Neural cell (in vitro differentiated cells): ENCODE data around the gene FBXO30. TPM values are rescaled to one million over a fixed set of nuclear protein-coding genes. Genes with fewer than 3 reads are reported as not detected.

Experiments
- H2AFZ ChIP-seq: fragments of 200-600, 300-800 bp; sonication (generic), shearing (Covaris generic); 2 replicates; pipeline ENCODE4 v1.6.0; 2014; ENCODE audit warnings: low read depth, mild to moderate bottlenecking, antibody characterized with exemption, low read length, moderate library complexity
- H3F3A ChIP-seq: fragments of 200-600 bp; shearing (Covaris generic); 2 replicates; pipeline ENCODE4 v1.6.1; 2016; ENCODE audit warnings: mild to moderate bottlenecking, moderate library complexity, mixed read lengths, antibody characterized with exemption, low read length; ENCODE audit not compliant: insufficient read depth, poor library complexity, severe bottlenecking
- H3K27ac ChIP-seq: fragments of 200-600, 300-800 bp; sonication (generic), shearing (Covaris generic); 2 replicates; pipeline ENCODE4 v1.5.1; 2014; ENCODE audit warnings: mild to moderate bottlenecking, low read length, moderate library complexity
- H3K27me3 ChIP-seq: fragments of 300-800, 200-600 bp; sonication (generic), shearing (Covaris generic); 2 replicates; pipeline ENCODE4 v1.6.0; 2014; ENCODE audit warnings: mild to moderate bottlenecking, low read depth, low read length, moderate library complexity; ENCODE audit not compliant: insufficient read depth
- H3K36me3 ChIP-seq: fragments of 300-800, 200-600 bp; sonication (generic), shearing (Covaris generic); 2 replicates; pipeline ENCODE4 v1.5.1; 2014; ENCODE audit warnings: mild to moderate bottlenecking, antibody characterized with exemption, low read length, moderate library complexity; ENCODE audit not compliant: insufficient read depth
- H3K4me2 ChIP-seq: fragments of 300-800, 200-600 bp; sonication (generic), shearing (Covaris generic); 2 replicates; pipeline ENCODE4 v1.6.0; 2014; ENCODE audit warnings: mild to moderate bottlenecking, low read length
- H3K4me3 ChIP-seq: fragments of 300-800, 200-600 bp; sonication (generic), shearing (Covaris generic); 2 replicates; pipeline ENCODE4 v1.5.1; 2014; ENCODE audit warnings: mild to moderate bottlenecking, low read length, moderate library complexity
- H3K79me2 ChIP-seq: fragments of 200-600 bp; shearing (Covaris generic); replicated peaks from 2 replicates; pipeline ENCODE4 v1.6.0; 2014; ENCODE audit warnings: mild to moderate bottlenecking, low read length, moderate library complexity; ENCODE audit not compliant: insufficient read depth
- H3K9ac ChIP-seq: fragments of 300-800, 200-600 bp; sonication (generic), shearing (Covaris generic); 2 replicates; pipeline ENCODE4 v1.6.1; 2016; ENCODE audit warnings: mild to moderate bottlenecking, low read length, mixed read lengths
- H3K9me2 ChIP-seq: fragments of 200-600 bp; shearing (Covaris generic); 2 replicates; pipeline ENCODE4 v1.6.1; 2016; ENCODE audit warnings: mild to moderate bottlenecking, low read length, mixed read lengths; ENCODE audit not compliant: insufficient read depth
- H3K9me3 ChIP-seq: fragments of 200-600, 300-800 bp; sonication (generic), shearing (Covaris generic); 2 replicates; pipeline ENCODE4 v1.6.1; 2016; ENCODE audit warnings: mild to moderate bottlenecking, mixed run types, low read length, moderate library complexity, mixed read lengths
- H4K20me1 ChIP-seq: fragments of 200-600 bp; shearing (Covaris generic); 2 replicates; pipeline ENCODE4 v1.6.1; 2016; ENCODE audit warnings: mild to moderate bottlenecking, mixed run types; ENCODE audit not compliant: insufficient read depth
- EP300 ChIP-seq: fragments of 450-650 bp; conservative IDR thresholded peaks from 2 replicates; pipeline ENCODE4 v1.6.1; 2014; ENCODE audit warnings: antibody characterized with exemption, mild to moderate bottlenecking, moderate library complexity; ENCODE audit not compliant: poor library complexity, severe bottlenecking
- EZH2 ChIP-seq: fragments of 200-600, 300-800 bp; shearing (Covaris generic), sonication (generic); IDR thresholded peaks from 2 replicates; pipeline ENCODE4 v1.6.1; 2014; ENCODE audit warnings: antibody characterized with exemption, low read length, borderline replicate concordance, mild to moderate bottlenecking; ENCODE audit not compliant: insufficient read depth, poor library complexity, severe bottlenecking
- MXI1 ChIP-seq: fragments of 450-650 bp; conservative IDR thresholded peaks from 2 replicates; pipeline ENCODE4 v1.6.1; 2014; ENCODE audit warnings: antibody characterized with exemption, mild to moderate bottlenecking; ENCODE audit not compliant: poor library complexity, severe bottlenecking
- POLR2AphosphoS5 ChIP-seq: IDR thresholded peaks from 2 replicates; pipeline ENCODE4 v1.6.1; 2012
- RAD21 ChIP-seq: fragments of 450-650 bp; conservative IDR thresholded peaks from 2 replicates; pipeline ENCODE4 v1.6.1; 2014; ENCODE audit warnings: antibody characterized with exemption, mild to moderate bottlenecking, moderate library complexity
- SMC3 ChIP-seq: fragments of 450-650 bp; conservative IDR thresholded peaks from 2 replicates; pipeline ENCODE4 v1.6.1; 2014; ENCODE audit warnings: antibody characterized with exemption, mild to moderate bottlenecking, moderate library complexity; ENCODE audit not compliant: poor library complexity
- TAF1 ChIP-seq: IDR thresholded peaks from 2 replicates; pipeline ENCODE4 v1.6.1; 2012; ENCODE audit warnings: low read depth
- polyA plus RNA-seq: library from polyadenylated mRNA; depleted of rRNA; stranded (reverse); fragments of >200 nt; gene quantifications from 2 replicates; pipeline ENCODE4 v1.2.3, GENCODE V29; 2014
- TF ChIP-seq, protein P1 (sequence below): IDR thresholded peaks from 2 replicates; pipeline ENCODE4 v1.6.1; 2012; ENCODE audit warnings: borderline replicate concordance
- TF ChIP-seq, protein P2 (sequence below): fragments of 450-650 bp; IDR thresholded peaks from 2 replicates; pipeline ENCODE4 v1.5.1; 2014; ENCODE audit warnings: antibody characterized with exemption, mild to moderate bottlenecking, moderate library complexity; ENCODE audit not compliant: poor library complexity, severe bottlenecking

FBXO30 gene
- polyA plus RNA-seq, 1 donor from 2014 or later = 14.0 TPM

DNA sequence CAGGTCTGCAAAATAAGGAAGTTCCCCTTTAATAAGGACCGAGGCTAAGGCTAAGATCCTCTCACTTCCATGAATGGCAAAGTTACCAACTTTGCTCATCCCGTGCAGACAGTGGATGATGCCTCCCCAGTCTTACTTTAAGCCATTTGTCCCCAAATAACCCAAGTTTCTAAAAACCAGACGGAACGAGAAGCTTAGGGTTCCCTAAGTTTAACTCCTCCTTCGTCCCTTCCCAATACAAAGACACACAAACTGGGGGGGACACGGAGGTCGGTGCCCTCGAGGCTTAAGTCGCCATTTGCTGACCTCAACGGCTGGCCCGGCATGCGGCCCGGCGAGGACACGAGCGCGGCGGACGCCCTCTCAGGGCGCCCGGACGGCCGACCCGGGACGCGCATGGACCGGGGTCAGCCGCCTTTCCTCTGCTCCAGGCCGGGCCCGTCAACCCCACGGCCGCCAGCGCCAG lies 527 bp downstream of the FBXO30 start:
- Histone ChIP-seq H3K4me2 (peak overlapping the region; percentile 65), H3K27me3 (no peaks in the 10 kb centered on the region), H3K4me3 (peak overlapping the region; percentile 90), H3K9ac (peak overlapping the region; percentile 93), H3K79me2 (peaks cover 51% of the 10 kb centered on the region), H3F3A (peaks cover 3% of the 10 kb centered on the region), H3K9me2 (no peaks in the 10 kb centered on the region), H3K9me3 (no peaks in the 10 kb centered on the region), H4K20me1 (no peaks in the 10 kb centered on the region), H2AFZ (peak overlapping the region; percentile 15), H3K36me3 (no peaks in the 10 kb centered on the region), H3K27ac (peak overlapping the region; percentile 38)
- TF ChIP-seq SMC3 = no peak
- TF ChIP-seq EP300 = no peak
- no peak for TF ChIP-seq EZH2
- TF ChIP-seq, protein P1, sequence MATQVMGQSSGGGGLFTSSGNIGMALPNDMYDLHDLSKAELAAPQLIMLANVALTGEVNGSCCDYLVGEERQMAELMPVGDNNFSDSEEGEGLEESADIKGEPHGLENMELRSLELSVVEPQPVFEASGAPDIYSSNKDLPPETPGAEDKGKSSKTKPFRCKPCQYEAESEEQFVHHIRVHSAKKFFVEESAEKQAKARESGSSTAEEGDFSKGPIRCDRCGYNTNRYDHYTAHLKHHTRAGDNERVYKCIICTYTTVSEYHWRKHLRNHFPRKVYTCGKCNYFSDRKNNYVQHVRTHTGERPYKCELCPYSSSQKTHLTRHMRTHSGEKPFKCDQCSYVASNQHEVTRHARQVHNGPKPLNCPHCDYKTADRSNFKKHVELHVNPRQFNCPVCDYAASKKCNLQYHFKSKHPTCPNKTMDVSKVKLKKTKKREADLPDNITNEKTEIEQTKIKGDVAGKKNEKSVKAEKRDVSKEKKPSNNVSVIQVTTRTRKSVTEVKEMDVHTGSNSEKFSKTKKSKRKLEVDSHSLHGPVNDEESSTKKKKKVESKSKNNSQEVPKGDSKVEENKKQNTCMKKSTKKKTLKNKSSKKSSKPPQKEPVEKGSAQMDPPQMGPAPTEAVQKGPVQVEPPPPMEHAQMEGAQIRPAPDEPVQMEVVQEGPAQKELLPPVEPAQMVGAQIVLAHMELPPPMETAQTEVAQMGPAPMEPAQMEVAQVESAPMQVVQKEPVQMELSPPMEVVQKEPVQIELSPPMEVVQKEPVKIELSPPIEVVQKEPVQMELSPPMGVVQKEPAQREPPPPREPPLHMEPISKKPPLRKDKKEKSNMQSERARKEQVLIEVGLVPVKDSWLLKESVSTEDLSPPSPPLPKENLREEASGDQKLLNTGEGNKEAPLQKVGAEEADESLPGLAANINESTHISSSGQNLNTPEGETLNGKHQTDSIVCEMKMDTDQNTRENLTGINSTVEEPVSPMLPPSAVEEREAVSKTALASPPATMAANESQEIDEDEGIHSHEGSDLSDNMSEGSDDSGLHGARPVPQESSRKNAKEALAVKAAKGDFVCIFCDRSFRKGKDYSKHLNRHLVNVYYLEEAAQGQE = no peak
- no peak for TF ChIP-seq MXI1
- no peak for TF ChIP-seq RAD21
- TF ChIP-seq, protein P2, sequence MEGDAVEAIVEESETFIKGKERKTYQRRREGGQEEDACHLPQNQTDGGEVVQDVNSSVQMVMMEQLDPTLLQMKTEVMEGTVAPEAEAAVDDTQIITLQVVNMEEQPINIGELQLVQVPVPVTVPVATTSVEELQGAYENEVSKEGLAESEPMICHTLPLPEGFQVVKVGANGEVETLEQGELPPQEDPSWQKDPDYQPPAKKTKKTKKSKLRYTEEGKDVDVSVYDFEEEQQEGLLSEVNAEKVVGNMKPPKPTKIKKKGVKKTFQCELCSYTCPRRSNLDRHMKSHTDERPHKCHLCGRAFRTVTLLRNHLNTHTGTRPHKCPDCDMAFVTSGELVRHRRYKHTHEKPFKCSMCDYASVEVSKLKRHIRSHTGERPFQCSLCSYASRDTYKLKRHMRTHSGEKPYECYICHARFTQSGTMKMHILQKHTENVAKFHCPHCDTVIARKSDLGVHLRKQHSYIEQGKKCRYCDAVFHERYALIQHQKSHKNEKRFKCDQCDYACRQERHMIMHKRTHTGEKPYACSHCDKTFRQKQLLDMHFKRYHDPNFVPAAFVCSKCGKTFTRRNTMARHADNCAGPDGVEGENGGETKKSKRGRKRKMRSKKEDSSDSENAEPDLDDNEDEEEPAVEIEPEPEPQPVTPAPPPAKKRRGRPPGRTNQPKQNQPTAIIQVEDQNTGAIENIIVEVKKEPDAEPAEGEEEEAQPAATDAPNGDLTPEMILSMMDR = no peak
- no peak for TF ChIP-seq TAF1
- TF ChIP-seq POLR2AphosphoS5 = no peak

DNA sequence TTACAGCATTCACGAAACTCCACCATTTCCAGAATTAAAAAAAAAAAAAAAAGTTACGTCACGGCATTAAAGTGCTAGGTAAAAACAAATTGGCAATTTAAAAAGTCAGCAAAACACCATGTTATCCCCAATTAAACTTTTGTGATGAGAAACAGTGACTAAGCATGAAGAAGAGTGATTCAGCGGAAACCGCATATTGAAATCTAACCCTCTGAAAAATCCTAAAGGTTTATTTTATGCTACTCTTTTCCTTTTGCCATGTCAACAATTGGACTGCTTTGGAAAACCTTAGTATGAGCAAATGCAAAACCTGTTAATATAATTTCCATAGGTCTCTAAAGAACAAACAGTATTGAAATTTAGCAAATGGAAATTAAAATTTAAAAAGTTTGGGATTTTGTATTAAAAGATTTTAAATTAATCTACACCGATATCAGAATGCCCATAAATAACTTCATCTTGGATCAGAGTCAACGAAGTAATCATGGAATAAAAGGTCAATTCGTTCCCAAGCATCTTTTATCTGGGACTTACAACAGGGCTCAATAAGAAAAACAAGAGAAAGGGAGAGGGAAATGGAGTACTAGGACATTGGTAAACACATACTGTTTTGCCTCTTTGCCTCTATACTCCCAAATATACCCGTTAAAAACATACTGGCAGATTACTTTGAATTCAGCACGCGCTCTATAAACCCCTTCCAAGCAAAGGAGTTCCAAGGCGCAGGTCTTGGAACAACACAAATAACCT lies 1.1 kb downstream of the FBXO30 start:
- H3K4me2 ChIP-seq = peak overlapping the region; percentile 65
- no peaks in the 10 kb centered on the region for H3K36me3 ChIP-seq
- H3K9me2 ChIP-seq = no peaks in the 10 kb centered on the region
- TF ChIP-seq EP300 (no peak), EZH2 (no peak), MXI1 (no peak), RAD21 (no peak), POLR2AphosphoS5 (no peak), TAF1 (no peak), SMC3 (no peak)
- TF ChIP-seq, protein P1 = no peak
- TF ChIP-seq, protein P2 = no peak
- no peaks in the 10 kb centered on the region for H3K27me3 ChIP-seq
- no peaks in the 10 kb centered on the region for H3K9me3 ChIP-seq
- peak overlapping the region; percentile 93 for H3K9ac ChIP-seq
- H2AFZ ChIP-seq = peak overlapping the region; percentile 15
- H3F3A ChIP-seq = peaks cover 3% of the 10 kb centered on the region
- H3K79me2 ChIP-seq = peaks cover 57% of the 10 kb centered on the region
- peak overlapping the region; percentile 90 for H3K4me3 ChIP-seq
- H3K27ac ChIP-seq = peak overlapping the region; percentile 38
- H4K20me1 ChIP-seq = no peaks in the 10 kb centered on the region
